ENCODE data around the gene JUND. TPM values are rescaled to one million over a fixed set of nuclear protein-coding genes. Genes with fewer than 3 reads are reported as not detected.
"Not testable (repeated sequence)": the region's sequence is repeated elsewhere in the genome, so short reads cannot be mapped to it uniquely, and the experiment has no call there.

Gene JUND
- 100 to 1,000 TPM; 152 to 386 (median 290) TPM for total RNA-seq

DNA sequence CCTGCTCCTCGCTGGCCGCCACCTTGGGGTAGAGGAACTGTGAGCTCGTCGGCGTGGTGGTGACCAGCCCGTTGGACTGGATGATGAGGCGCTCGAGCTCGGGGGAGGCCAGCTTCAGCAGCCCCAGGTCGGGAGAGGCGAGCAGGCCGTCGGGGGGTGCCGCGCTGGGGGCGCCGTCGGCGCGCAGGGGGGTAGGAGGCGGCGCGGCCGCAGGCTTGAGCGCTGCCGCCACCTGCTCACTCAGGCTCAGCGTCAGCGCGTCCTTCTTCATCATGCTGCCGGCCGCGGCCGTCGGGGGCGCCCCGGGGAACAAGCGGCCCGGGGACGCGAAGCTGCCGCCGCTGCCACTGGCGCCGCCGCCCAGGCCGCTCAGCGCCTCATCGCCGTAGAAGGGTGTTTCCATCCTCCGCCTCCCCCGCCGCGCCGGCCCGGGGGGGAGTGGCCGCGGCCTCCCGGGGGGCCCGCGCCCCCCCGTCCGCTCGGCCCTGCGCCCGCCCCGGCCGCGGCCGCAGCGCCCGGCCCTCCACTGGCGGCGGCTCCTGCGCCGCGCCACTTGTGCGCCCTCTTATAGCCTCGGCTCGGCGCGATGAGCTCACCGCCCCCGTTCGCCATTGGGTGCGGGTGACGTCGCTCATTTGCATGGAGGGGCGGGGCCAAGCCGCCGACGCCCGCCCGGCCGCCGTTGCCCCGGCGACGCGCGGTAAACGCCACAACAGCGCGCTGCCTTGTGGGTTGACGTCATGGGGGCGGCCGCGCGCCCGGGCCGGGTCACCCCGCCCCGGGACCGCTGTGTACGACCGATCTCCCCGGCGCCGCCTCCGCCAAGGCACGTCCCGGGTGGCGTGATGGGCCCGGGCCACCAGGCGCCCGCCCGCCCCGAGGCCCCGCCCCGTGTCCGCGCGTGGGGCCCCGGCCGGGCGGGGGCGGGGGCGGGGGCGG lies at the start of gene JUND:
Gene JUND (minus strand): TSS at position 541 of the 939 bp plus-strand sequence. CDS start 138 bp downstream, at position 403.
- H3K9me3 ChIP-seq = no peaks in the 10 kb centered on the region
- intact Hi-C loops (cut with DNase I; ENCODE audit: low total_unique reads) = no loop called here
- peaks cover 0 to 10% of the 10 kb centered on the region in 2 donors for H3K4me1 ChIP-seq

DNA sequence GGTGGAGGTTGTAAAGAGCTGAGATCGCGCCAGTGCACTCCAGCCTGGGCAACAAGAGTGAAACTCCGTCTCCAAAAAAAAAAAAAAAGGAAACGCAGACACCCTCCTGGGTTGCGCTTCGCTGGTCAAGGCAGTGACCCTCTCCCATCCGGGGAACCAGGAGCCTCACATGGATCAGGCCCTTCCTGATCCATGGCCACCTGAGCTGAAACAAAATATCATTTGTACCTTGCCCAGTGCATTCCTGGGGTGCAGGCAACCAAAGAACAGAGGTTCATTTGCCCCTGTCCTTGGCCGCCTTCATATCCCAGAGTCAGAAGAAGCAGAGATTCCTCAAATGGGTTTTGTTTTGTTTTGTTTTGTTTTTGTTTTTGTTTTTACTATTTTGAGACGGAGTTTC lies 49.4 kb upstream of the JUND start:
- DNase-seq = no peak
- Histone ChIP-seq H3K4me3 (no peak overlapping the region), H3K27ac (no peak overlapping the region), H3K9me3 (no peaks in the 10 kb centered on the region), H3K4me1 (no peaks in the 10 kb centered on the region), H3K36me3 (no peaks in the 10 kb centered on the region), H3K27me3 (no peaks in the 10 kb centered on the region)
- intact Hi-C loops (cut with DNase I; ENCODE audit: low total_unique reads) = no loop called here
- TF ChIP-seq, protein P1, sequence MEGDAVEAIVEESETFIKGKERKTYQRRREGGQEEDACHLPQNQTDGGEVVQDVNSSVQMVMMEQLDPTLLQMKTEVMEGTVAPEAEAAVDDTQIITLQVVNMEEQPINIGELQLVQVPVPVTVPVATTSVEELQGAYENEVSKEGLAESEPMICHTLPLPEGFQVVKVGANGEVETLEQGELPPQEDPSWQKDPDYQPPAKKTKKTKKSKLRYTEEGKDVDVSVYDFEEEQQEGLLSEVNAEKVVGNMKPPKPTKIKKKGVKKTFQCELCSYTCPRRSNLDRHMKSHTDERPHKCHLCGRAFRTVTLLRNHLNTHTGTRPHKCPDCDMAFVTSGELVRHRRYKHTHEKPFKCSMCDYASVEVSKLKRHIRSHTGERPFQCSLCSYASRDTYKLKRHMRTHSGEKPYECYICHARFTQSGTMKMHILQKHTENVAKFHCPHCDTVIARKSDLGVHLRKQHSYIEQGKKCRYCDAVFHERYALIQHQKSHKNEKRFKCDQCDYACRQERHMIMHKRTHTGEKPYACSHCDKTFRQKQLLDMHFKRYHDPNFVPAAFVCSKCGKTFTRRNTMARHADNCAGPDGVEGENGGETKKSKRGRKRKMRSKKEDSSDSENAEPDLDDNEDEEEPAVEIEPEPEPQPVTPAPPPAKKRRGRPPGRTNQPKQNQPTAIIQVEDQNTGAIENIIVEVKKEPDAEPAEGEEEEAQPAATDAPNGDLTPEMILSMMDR (IDR thresholded peaks at IDR 0.05) = no peak
- no peak for TF ChIP-seq POLR2A (IDR thresholded peaks at IDR 0.05)

More for the DNA sequence above, at the start of gene JUND:
- peak; percentile 98 for DNase-seq
- Histone ChIP-seq H3K36me3 (no peaks in the 10 kb centered on the region), H3K4me3 (peak within 1 kb of the TSS; percentile 73 to 78), H3K27ac (peak within 1 kb of the TSS; percentile 95 to 100), H3K27me3 (no peaks in the 10 kb centered on the region)
- TF ChIP-seq, protein P1 (IDR thresholded peaks at IDR 0.05) = peak in 2 of 4 experiments; percentile 10 to 39
- peak; percentile 100 for TF ChIP-seq POLR2A (IDR thresholded peaks at IDR 0.05)

DNA sequence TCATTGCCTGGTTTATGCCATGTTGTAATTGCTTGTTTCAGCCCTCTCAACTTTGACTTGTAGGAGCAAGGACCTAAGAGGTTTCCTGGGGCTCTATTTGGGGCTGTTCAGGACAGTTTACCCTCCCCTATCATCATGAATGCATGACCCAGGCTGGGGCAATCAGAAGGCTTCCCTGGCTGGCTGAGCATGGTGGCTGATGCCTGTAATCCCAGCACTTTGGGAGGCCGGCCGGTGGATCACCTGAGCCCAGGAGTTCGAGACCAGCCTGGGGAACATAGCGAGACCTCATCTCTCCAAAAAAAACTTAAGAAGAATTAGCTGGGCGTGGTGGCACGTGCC lies 47.6 kb upstream of the JUND start:
- TF ChIP-seq, protein P1 (IDR thresholded peaks at IDR 0.05) = no peak
- TF ChIP-seq POLR2A (IDR thresholded peaks at IDR 0.05) = no peak
- intact Hi-C loops (cut with DNase I; ENCODE audit: low total_unique reads) = no loop called here
- H3K4me3 ChIP-seq = no peak overlapping the region

DNA sequence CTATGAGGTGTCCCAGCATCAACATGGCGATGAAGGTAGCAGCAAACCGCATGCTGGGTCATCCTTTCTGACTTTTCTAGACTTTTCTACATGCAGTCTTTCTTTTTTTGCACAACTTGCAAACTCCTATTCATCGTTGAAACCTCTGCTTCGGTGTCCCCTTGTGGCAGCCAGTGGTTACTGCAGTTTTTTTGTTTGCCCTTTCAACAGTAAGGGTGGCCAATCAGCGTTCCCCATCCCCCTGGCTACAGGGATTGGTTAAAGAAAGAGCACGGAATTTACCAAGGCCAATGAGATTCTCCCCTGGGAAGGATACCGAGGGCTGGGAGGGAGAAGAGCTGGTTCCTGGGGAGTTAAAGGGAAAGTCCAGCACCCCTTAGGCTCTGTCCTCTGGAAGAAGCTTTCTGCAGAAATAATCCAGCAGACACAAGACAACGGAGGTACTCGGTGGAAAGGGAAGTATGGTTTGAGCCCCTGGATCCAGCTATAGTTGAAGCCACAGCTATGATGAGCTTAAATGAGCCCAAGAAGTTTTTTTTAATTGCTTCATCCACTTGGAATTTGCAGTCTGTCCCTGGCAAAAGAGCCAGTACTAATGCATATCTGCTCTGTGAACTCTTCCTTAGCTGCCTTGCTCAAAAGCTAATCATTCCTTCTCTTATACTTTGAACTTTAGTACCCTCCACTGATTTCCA lies 47.1 kb upstream of the JUND start:
- peak overlapping the region; percentile 3 to 16 for H3K4me3 ChIP-seq
- H3K27ac ChIP-seq = peak overlapping the region; percentile 35 to 88
- no peaks in the 10 kb centered on the region for H3K27me3 ChIP-seq
- intact Hi-C loops (cut with DNase I; ENCODE audit: low total_unique reads) = no loop called here
- H3K4me1 ChIP-seq = no peaks in the 10 kb centered on the region
- peak; percentile 89 to 97 for DNase-seq
- TF ChIP-seq, protein P1 (IDR thresholded peaks at IDR 0.05) = peak; percentile 90 to 99 (median 97)
- peak; percentile 65 to 91 for TF ChIP-seq POLR2A (IDR thresholded peaks at IDR 0.05)
- no peaks in the 10 kb centered on the region for H3K36me3 ChIP-seq
- no peaks in the 10 kb centered on the region for H3K9me3 ChIP-seq

More for the DNA sequence above, 47.6 kb upstream of the JUND start:
- Histone ChIP-seq H3K9me3 (no peaks in the 10 kb centered on the region), H3K4me1 (no peaks in the 10 kb centered on the region), H3K27ac (peak overlapping the region; percentile 35 to 88), H3K36me3 (no peaks in the 10 kb centered on the region), H3K27me3 (no peaks in the 10 kb centered on the region)
- DNase-seq = no peak

DNA sequence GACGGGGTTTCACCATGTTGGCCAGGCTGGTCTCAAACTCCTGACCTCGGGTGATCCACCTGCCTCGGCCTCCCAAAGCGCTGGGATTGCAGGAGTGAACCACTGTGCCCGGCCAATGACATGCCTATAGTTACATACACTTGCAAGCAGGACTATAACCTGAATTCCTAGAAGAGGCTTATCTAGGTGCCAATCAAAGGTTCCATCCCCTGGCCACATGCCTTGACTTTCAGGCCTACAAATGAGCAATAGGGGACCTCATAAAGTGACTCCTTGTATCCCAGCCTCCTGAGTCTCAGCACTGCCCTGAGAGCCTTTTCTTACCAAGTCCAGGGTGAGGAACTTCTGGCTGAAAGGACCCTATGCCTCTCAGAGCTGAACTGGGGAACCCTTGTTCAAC lies 45.4 kb upstream of the JUND start:
- H3K4me3 ChIP-seq = no peak overlapping the region
- TF ChIP-seq POLR2A (IDR thresholded peaks at IDR 0.05) = no peak
- TF ChIP-seq, protein P1 (IDR thresholded peaks at IDR 0.05) = no peak
- intact Hi-C loops (cut with DNase I; ENCODE audit: low total_unique reads) = no loop called here

DNA sequence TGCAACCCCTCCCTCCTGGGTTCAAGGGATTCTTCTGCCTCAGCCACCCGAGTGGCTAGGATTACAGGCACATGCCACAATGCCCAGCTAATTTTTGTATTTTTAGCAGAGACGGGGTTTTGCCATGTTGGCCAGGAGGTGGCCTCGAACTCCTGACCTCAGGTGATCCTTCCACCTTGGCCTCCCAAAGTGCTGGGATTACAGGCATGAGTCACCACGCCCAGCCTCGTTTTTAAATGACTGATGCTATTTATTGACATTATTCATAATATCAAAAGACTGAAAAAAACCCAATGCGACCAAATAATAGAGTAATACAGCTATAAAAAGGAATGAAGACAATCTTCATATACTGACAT lies 42.9 kb upstream of the JUND start:
- H3K4me3 ChIP-seq, H3K27me3 ChIP-seq, H3K9me3 ChIP-seq, DNase-seq, H3K4me1 ChIP-seq, H3K36me3 ChIP-seq: not testable (repeated sequence)
- peak overlapping the region; percentile 93 to 94 for H3K27ac ChIP-seq
- intact Hi-C loops (cut with DNase I; ENCODE audit: low total_unique reads) = loop anchor here (5.0 kb wide), 1 partner anchor 47 kb away; no protein-coding TSS in a partner anchor

More for the DNA sequence above, 45.4 kb upstream of the JUND start:
- H3K36me3 ChIP-seq = no peaks in the 10 kb centered on the region
- no peaks in the 10 kb centered on the region for H3K9me3 ChIP-seq
- no peak overlapping the region for H3K27ac ChIP-seq
- no peaks in the 10 kb centered on the region for H3K27me3 ChIP-seq
- H3K4me1 ChIP-seq = peaks cover 0 to 8% of the 10 kb centered on the region in 2 donors
- DNase-seq = no peak

All from uterus (tissue), 4 donors.